Measurements from ENCODE around the gene PRRT4. TPM values are rescaled to one million over a fixed set of nuclear protein-coding genes. Genes with fewer than 3 reads are reported as not detected.

The PRRT4 gene
- total and polyA plus RNA-seq, 9 donors = 7.8 to 22.0 (median 17.0) TPM

DNA sequence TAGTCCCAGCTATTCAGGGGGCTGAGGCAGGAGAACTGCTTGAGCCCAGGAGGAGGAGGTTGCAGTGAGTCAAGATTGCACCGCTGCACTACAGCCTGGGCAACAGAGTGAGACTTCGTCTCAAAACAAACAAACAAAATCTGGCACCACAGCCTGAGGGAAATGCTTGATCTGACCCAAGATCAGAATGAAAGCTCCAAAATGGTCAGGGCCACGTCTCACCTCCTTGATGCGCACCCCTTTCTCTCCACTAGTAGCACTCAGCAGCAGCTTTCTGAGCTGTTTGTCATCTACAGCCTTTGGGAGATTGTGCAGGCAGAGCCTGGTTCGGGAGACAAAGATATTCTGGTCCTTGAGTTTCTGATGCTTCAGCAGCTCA, 40.5 kb downstream of the PRRT4 start:
- H3K36me3 ChIP-seq (ENCODE audit: control insufficient read depth, insufficient read depth, low read length) = peaks cover 69% of the 10 kb centered on the region
- DNase-seq = no peak
- H3K9me3 ChIP-seq (replicated peaks; ENCODE audit: control insufficient read depth, low read depth, low read length) = no peaks in the 10 kb centered on the region
- WGBS (ENCODE audit: insufficient coverage) = 86% methylated on average over 5 of the region's 5 CpGs
- H3K27ac ChIP-seq (ENCODE audit: low read length) = no peak overlapping the region
- no peaks in the 10 kb centered on the region for H3K27me3 ChIP-seq (ENCODE audit: control insufficient read depth, insufficient read depth, low read length)
- no peak overlapping the region for H3K4me3 ChIP-seq (ENCODE audit: low read length)
- no peaks in the 10 kb centered on the region for H3K4me1 ChIP-seq (ENCODE audit: control insufficient read depth, insufficient read depth, low read length)

- no peaks in the 10 kb centered on the region for H3K27me3 ChIP-seq (ENCODE audit: control insufficient read depth, insufficient read depth, low read length)
- no peak for DNase-seq
- no peaks in the 10 kb centered on the region for H3K4me1 ChIP-seq (ENCODE audit: control insufficient read depth, insufficient read depth, low read length)
- H3K9me3 ChIP-seq (replicated peaks; ENCODE audit: control insufficient read depth, low read depth, low read length) = no peaks in the 10 kb centered on the region
- H3K4me3 ChIP-seq (ENCODE audit: low read length) = no peak overlapping the region
- H3K27ac ChIP-seq (ENCODE audit: low read length) = no peak overlapping the region
- WGBS (ENCODE audit: insufficient coverage) = no CpG with 5 or more reads among the region's 5 CpGs
- H3K36me3 ChIP-seq (ENCODE audit: control insufficient read depth, insufficient read depth, low read length) = peaks cover 61% of the 10 kb centered on the region
Observed at GRCh38 chr7:128318691-128319090, 42.8 kb downstream of the PRRT4 start.

GRCh38 chr7:128311013-128311412, 50.5 kb downstream of the PRRT4 start:
- no peaks in the 10 kb centered on the region for H3K9me3 ChIP-seq (replicated peaks; ENCODE audit: control insufficient read depth, low read depth, low read length)
- H3K4me3 ChIP-seq (ENCODE audit: low read length) = no peak overlapping the region
- no peak for DNase-seq
- WGBS (ENCODE audit: insufficient coverage) = no CpG with 5 or more reads among the region's 3 CpGs
- no peaks in the 10 kb centered on the region for H3K4me1 ChIP-seq (ENCODE audit: control insufficient read depth, insufficient read depth, low read length)
- no peaks in the 10 kb centered on the region for H3K27me3 ChIP-seq (ENCODE audit: control insufficient read depth, insufficient read depth, low read length)
- H3K36me3 ChIP-seq (ENCODE audit: control insufficient read depth, insufficient read depth, low read length) = peaks cover 61% of the 10 kb centered on the region
- H3K27ac ChIP-seq (ENCODE audit: low read length) = no peak overlapping the region

GRCh38 chr7:128310499-128310898, 51.0 kb downstream of the PRRT4 start:
- Histone ChIP-seq H3K27me3 (ENCODE audit: control insufficient read depth, insufficient read depth, low read length) (no peaks in the 10 kb centered on the region), H3K4me3 (ENCODE audit: low read length) (no peak overlapping the region), H3K36me3 (ENCODE audit: control insufficient read depth, insufficient read depth, low read length) (peaks cover 63% of the 10 kb centered on the region), H3K9me3 (replicated peaks; ENCODE audit: control insufficient read depth, low read depth, low read length) (no peaks in the 10 kb centered on the region), H3K27ac (ENCODE audit: low read length) (no peak overlapping the region), H3K4me1 (ENCODE audit: control insufficient read depth, insufficient read depth, low read length) (no peaks in the 10 kb centered on the region)
- DNase-seq = no peak
- WGBS (ENCODE audit: insufficient coverage) = 90% methylated on average over 2 of the region's 5 CpGs

GRCh38 chr7:128309976-128310375, 51.5 kb downstream of the PRRT4 start:
- DNase-seq = no peak
- Histone ChIP-seq H3K27me3 (ENCODE audit: control insufficient read depth, insufficient read depth, low read length) (no peaks in the 10 kb centered on the region), H3K4me3 (ENCODE audit: low read length) (no peak overlapping the region), H3K27ac (ENCODE audit: low read length) (no peak overlapping the region), H3K9me3 (replicated peaks; ENCODE audit: control insufficient read depth, low read depth, low read length) (no peaks in the 10 kb centered on the region), H3K36me3 (ENCODE audit: control insufficient read depth, insufficient read depth, low read length) (peaks cover 66% of the 10 kb centered on the region), H3K4me1 (ENCODE audit: control insufficient read depth, insufficient read depth, low read length) (no peaks in the 10 kb centered on the region)
- 100% methylated on average over 1 of the region's 5 CpGs for WGBS (ENCODE audit: insufficient coverage)

GRCh38 chr7:128309124-128309523, 52.4 kb downstream of the PRRT4 start:
- H3K4me1 ChIP-seq (ENCODE audit: control insufficient read depth, insufficient read depth, low read length) = no peaks in the 10 kb centered on the region
- DNase-seq = no peak
- no peaks in the 10 kb centered on the region for H3K9me3 ChIP-seq (replicated peaks; ENCODE audit: control insufficient read depth, low read depth, low read length)
- H3K27me3 ChIP-seq (ENCODE audit: control insufficient read depth, insufficient read depth, low read length) = no peaks in the 10 kb centered on the region
- WGBS (ENCODE audit: insufficient coverage) = 91% methylated on average over 4 of the region's 6 CpGs
- H3K36me3 ChIP-seq (ENCODE audit: control insufficient read depth, insufficient read depth, low read length) = peaks cover 62% of the 10 kb centered on the region
- H3K4me3 ChIP-seq (ENCODE audit: low read length) = no peak overlapping the region
- H3K27ac ChIP-seq (ENCODE audit: low read length) = no peak overlapping the region

- Histone ChIP-seq H3K9me3 (replicated peaks; ENCODE audit: control insufficient read depth, low read depth, low read length) (no peaks in the 10 kb centered on the region), H3K27ac (ENCODE audit: low read length) (no peak overlapping the region), H3K4me3 (ENCODE audit: low read length) (no peak overlapping the region), H3K36me3 (ENCODE audit: control insufficient read depth, insufficient read depth, low read length) (peaks cover 55% of the 10 kb centered on the region), H3K27me3 (ENCODE audit: control insufficient read depth, insufficient read depth, low read length) (no peaks in the 10 kb centered on the region), H3K4me1 (ENCODE audit: control insufficient read depth, insufficient read depth, low read length) (no peaks in the 10 kb centered on the region)
- DNase-seq = no peak
- WGBS (ENCODE audit: insufficient coverage) = no CpG with 5 or more reads among the region's 2 CpGs
Observed at GRCh38 chr7:128307061-128307460, 54.4 kb downstream of the PRRT4 start.

- H3K36me3 ChIP-seq (ENCODE audit: control insufficient read depth, insufficient read depth, low read length) = peaks cover 39% of the 10 kb centered on the region
- H3K27ac ChIP-seq (ENCODE audit: low read length) = no peak overlapping the region
- H3K27me3 ChIP-seq (ENCODE audit: control insufficient read depth, insufficient read depth, low read length) = no peaks in the 10 kb centered on the region
- 100% methylated on average over 1 of the region's 1 CpG for WGBS (ENCODE audit: insufficient coverage)
- no peak overlapping the region for H3K4me3 ChIP-seq (ENCODE audit: low read length)
- DNase-seq = no peak
- no peaks in the 10 kb centered on the region for H3K9me3 ChIP-seq (replicated peaks; ENCODE audit: control insufficient read depth, low read depth, low read length)
- H3K4me1 ChIP-seq (ENCODE audit: control insufficient read depth, insufficient read depth, low read length) = peaks cover 1% of the 10 kb centered on the region
Observed at GRCh38 chr7:128304212-128304611, 57.3 kb downstream of the PRRT4 start.

GRCh38 chr7:128303643-128304042, 57.8 kb downstream of the PRRT4 start:
- no peaks in the 10 kb centered on the region for H3K9me3 ChIP-seq (replicated peaks; ENCODE audit: control insufficient read depth, low read depth, low read length)
- H3K27ac ChIP-seq (ENCODE audit: low read length) = no peak overlapping the region
- no peaks in the 10 kb centered on the region for H3K27me3 ChIP-seq (ENCODE audit: control insufficient read depth, insufficient read depth, low read length)
- WGBS (ENCODE audit: insufficient coverage) = 90% methylated on average over 2 of the region's 5 CpGs
- DNase-seq = no peak
- peaks cover 39% of the 10 kb centered on the region for H3K36me3 ChIP-seq (ENCODE audit: control insufficient read depth, insufficient read depth, low read length)
- no peak overlapping the region for H3K4me3 ChIP-seq (ENCODE audit: low read length)
- H3K4me1 ChIP-seq (ENCODE audit: control insufficient read depth, insufficient read depth, low read length) = peaks cover 4% of the 10 kb centered on the region

GRCh38 chr7:128303133-128303532, 58.4 kb downstream of the PRRT4 start:
- peaks cover 4% of the 10 kb centered on the region for H3K4me1 ChIP-seq (ENCODE audit: control insufficient read depth, insufficient read depth, low read length)
- no peaks in the 10 kb centered on the region for H3K27me3 ChIP-seq (ENCODE audit: control insufficient read depth, insufficient read depth, low read length)
- DNase-seq = no peak
- H3K9me3 ChIP-seq (replicated peaks; ENCODE audit: control insufficient read depth, low read depth, low read length) = no peaks in the 10 kb centered on the region
- H3K36me3 ChIP-seq (ENCODE audit: control insufficient read depth, insufficient read depth, low read length) = peaks cover 36% of the 10 kb centered on the region
- H3K27ac ChIP-seq (ENCODE audit: low read length) = no peak overlapping the region
- 100% methylated on average over 1 of the region's 2 CpGs for WGBS (ENCODE audit: insufficient coverage)
- H3K4me3 ChIP-seq (ENCODE audit: low read length) = no peak overlapping the region

DNA sequence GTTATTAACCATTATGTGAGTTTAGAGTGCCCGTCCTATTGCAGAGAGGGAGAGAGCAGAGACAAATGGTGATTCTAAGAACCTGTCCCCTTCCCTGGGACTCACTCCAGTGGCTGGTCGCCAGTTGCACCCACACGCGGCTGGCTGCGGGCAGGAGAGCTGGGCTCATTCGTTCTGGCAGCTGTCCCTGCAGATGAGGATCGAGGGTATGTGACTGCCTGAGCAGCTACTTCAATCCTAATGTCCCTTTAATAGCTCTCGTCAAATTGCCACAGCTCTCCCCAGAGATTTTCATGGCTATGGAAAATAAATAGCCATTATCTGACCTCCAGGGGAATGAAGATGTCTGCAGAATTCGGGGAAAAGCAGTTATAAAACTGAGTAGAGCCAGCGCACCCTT, 59.4 kb downstream of the PRRT4 start:
- Histone ChIP-seq H3K27ac (ENCODE audit: low read length) (no peak overlapping the region), H3K4me1 (ENCODE audit: control insufficient read depth, insufficient read depth, low read length) (peaks cover 4% of the 10 kb centered on the region), H3K27me3 (ENCODE audit: control insufficient read depth, insufficient read depth, low read length) (no peaks in the 10 kb centered on the region), H3K36me3 (ENCODE audit: control insufficient read depth, insufficient read depth, low read length) (peaks cover 31% of the 10 kb centered on the region), H3K9me3 (replicated peaks; ENCODE audit: control insufficient read depth, low read depth, low read length) (no peaks in the 10 kb centered on the region), H3K4me3 (ENCODE audit: low read length) (no peak overlapping the region)
- peak; percentile 20 for DNase-seq
- WGBS (ENCODE audit: insufficient coverage) = 44% methylated on average over 2 of the region's 10 CpGs
